NCI-H1694 (cell line): Measurements from ENCODE around the gene SPATA45.

Experiments used
- DNase-seq: peaks from one replicate; lab custom pipeline; 2025; lab: John Stamatoyannopoulos, UW

SPATA45 gene

DNA sequence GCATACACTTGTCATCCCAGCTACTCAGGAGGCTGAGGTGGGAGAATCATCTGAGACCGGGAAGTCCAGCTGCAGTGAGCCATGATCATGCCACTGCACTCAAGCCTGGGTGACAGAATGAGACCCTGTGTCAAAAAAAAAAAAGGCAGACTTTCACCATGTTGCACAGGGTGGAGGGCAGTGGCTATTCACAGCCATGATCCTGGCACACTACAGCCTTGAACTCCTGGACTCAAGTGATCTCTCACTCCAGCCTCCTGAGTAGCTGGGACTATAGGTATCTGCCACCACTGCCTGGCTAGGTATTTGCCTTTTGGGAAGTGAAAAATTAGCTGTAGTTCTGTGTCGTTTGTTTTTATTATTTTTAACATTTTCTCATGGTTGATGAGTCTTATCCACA lies 19.1 kb downstream of the SPATA45 start:
- DNase-seq, result no peak

DNA sequence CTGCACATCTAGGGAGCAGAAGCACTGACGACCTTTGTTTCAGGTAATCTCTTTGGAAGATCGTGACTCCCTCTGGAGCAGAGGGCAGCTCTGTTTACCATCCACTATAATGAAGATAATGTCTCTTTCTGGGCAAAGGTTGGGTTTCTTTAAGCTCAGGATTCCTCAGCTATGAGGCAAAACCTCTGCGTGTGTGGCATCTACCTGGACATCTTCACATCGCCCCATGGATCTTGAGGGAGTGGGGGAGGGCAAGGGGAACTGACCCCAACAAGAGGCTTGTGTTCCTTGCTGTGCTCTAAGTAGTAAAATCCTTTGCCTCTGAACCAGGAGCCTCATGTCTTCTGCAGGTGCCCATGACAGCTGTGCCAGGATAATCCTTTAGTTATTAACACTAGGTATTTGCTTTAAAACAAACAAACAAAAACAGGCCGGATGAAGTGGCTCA lies 19.6 kb downstream of the SPATA45 start:
- no peak for DNase-seq

DNA sequence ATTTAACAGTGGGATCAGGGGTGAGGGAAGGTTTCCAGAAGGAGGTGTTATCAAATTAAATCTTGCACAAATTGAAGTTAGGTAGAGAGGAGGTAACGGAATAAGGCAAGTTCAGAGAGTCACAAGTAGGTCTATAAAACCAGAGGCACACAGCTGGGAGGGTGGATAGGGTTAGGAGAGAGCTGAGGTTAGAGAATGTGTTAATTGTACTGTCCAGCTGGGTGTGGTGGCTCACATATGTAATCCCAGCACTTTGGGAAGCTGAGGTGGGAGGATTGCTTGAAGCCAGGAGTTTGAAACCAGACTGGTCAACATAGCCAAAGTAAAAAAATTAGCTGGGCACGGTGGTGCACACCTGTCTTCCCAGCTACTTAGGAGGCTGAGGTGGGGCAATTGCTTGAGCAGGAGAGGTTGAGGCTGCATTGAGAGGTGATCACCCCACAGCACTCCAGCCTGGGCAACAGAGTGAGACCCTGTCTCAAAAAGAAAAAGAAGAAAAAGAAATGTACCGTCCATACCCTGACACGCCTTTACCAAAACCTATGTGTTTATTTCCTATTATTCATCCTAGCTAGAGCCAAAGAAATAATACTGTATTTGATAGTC lies 20.2 kb downstream of the SPATA45 start:
- no peak for DNase-seq

DNA sequence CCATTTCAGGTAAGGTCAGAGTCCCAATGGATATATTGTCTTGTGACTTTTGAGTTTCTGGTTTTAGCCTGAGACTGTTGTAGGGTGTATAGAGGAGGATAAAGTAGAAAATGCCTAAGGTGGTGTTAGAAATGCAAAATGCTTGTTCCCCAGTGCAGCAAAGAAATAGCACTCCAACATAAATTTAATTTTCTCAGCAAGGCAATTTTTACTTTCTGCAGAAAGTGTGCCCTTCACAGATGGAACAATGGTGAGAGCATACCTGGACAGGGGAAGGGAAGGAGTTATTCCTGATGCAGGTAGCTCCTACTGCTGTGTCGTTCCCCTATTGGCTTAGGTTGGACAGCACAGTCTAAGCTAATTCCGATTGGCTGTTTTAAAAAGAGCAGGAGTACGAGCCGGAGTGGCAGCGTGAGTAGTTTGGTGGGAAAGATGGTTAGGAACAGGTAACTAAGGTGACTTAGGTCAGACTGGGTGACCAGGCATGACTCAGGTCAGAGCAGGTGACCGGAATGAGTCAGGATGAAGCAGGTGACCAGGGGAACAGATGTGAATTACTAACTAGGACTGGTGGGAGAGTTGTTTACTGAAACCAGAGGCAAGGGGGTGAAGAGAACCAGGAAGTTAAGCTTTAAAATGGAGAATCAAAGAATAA lies 21.5 kb downstream of the SPATA45 start:
- DNase-seq, result no peak

DNA sequence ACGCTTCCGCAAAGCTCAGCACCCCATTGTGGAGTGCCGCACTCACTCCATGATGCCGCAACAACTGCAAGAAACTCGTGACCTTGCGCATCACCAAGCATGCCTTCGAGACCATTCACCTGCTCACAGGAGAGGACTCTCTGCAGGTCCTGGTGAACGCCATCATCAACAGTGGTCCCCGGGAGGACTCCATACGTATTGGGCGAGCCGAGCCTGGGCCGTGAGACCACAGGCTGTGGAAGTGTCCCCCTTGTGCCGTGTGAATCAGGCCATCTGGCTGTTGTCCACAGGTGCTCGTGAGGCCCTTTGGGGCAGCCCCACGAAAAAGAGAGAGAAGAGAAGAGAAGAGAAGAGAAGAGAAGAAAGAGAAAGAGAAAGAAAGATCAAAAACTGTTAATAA lies 23.2 kb downstream of the SPATA45 start:
- no peak for DNase-seq

DNA sequence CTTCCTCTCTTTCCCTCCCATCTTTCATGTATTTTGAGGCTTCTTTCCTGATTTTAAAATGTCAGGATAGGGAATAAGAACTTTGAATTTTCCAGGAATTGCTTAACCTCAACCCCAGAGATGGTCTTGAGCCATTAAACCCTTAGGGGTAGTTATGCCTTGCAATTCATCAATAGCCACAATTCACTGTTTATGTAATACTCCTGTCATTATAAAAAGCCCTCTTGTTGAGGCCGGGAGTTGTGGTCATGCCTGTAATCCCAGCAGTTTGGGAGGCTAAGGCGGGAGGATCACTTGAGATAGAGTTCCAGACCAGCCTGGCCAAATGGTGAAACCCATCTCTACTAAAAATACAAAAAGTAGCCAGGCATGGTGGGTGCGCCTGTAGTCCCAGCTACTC lies 24.5 kb downstream of the SPATA45 start:
- DNase-seq, result no peak

DNA sequence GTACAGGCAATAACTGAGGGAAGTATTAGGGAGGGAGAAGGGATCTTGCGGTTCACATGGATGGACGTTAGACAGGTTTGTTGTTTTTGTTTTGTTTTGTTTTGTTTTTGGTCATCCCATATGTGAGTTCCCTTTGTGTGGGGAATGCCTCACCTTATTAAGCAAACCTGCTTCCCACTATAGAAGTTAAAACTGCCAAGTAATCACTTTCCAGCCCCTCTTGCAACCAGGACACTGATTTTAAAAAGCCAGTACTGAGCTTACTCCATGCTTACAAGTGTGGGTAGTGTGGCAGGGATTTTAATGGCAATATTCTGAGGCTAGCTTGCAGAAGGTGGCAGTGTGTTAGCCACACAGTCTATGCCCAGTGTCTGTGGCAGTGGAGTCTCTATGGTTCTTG lies 26.5 kb downstream of the SPATA45 start:
- DNase-seq, result no peak

DNA sequence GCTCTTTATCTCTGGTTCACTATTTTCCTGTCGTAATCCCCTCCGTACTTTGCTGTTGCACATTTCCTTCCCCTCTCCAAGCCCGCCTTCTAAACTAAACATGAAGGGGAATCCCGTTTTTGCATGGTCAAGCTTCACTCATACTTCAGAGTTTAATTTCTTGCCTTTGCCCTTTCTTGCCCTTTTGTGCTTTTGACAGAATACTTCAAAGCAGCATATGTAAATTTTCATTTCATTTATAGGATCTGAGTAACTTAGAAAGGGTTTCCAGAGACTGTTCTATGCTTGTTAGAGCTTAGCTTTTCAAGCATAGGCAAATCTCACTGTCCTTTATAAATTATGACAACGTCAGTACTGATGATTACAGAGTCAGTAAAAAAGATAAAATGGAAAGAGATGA lies 27.7 kb downstream of the SPATA45 start:
- DNase-seq, result no peak

DNA sequence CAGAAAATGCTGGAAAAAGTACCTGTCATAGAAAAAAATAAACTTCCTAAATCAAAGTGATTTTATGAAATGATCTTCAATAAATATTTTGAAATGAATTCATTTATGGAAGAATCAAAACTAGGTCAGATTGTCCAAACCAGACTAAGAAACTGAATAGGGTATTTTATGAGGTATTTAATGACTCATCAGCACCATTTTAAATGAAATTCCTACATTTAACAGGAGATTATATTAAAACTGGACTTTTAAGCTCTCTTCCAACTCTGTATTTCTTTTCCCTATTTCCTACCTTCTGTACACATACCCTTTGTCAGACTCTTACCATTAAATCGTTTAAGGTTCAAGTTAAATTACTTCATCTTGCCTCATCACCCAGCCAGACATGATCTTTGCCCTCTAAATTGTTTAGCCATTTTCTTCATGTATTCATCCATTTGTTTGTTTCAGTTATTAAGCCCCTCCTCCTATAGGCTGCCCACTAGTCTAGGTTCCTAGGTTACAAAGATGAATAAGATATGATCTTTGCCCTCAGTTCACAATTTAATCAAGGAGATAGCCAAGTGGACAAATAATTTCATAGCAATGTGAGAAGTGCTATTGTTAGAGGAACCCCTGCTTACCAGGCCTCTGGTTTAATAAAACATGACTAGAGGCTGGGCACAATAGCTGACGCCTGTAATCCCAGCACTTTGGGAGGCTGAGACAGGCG lies 30.7 kb downstream of the SPATA45 start:
- DNase-seq, result no peak

DNA sequence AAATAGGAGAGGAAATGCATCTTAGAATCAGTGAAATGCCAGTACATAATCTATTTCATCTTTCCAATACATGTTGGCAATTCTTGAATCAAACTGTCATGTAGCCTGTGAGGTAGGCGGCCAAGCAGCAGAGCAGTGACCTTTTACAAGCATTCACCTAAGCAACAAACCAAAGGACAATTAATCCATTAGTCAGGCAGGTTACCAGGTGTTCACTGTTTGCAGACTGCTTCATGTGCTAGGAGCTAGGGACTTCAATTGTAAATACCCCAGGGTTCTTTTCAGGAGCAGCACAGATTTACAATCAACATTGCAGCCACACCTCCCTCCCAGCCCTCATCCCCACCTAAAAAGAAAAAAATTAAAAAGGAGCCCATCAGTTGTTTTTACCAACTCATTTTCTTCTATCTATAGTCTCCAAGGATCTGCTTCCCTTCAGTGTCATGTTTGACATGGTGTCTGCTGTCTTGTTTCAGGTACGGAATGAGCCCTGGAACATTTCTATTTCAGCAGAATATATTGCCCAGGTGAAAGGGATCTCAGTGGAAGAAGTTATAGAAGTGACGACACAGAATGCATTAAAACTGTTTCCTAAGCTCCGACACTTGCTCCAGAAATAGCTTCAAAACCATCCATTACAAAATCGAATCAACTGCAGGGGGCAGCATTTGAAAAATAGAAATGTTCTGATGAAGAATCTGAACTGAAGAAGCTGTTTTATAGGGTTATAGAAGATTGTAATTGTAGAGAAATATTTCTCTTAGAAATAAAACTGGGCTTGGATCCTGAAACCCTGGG lies 32.7 kb downstream of the SPATA45 start:
- peak; percentile 46 for DNase-seq

DNA sequence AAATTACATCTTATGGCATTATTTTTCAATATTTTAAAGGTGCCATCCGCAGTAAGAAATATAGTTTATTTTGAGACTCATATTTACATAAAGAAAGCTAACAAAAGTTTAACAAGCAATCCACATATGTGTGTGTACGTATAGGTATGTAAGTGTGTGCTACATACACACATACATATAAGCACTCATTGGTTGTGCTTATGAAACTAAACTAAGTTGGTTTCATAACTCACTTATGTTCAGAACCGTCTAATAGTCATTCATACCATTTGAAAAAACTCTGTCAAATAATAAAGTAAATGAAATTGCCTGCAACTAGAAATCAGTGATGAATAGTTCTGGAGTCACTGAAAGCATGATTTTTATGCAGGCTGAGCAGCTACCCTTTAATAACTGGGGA lies 41.7 kb downstream of the SPATA45 start:
- no peak for DNase-seq

DNA sequence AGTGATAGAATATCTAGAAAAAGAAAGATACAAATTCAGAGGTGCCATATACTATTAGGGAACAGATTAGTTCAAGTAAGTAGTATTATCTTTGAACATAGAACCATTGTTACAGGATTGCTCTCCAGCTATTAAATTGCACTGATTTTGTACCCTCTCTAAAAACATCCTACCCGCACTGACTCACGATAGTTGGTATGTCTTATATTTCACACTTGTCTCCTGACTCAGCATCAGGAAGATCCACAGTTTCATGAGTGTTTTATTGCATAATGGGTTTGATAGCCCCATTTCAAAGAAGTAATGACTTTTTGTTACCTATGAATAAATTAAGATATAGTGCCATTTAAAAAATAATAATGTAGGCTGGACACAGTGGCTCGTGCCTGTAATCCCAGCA lies 49.8 kb downstream of the SPATA45 start:
- DNase-seq, result no peak

DNA sequence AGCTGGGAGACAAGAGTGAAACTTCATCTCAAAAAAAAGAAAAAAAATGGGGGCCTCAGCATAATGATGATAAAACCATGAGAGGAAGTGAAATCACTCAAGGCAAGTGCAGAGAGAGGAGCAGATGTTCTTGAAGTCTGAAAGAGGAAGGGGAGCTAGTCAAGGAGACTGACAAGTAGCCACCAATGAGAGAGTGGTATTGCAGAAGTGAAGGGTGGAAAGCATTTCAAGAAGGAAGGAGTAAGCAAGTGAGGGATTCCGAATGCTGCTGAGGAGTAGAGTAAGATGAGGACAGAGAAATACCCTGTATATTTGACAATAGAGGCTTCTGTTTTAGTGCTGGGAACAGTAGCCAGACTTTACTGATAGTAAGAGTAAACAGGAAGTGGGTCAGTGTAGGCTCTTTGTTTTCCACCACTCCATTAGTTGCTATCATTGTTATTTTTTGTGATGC lies 52.9 kb downstream of the SPATA45 start:
- DNase-seq, result no peak

DNA sequence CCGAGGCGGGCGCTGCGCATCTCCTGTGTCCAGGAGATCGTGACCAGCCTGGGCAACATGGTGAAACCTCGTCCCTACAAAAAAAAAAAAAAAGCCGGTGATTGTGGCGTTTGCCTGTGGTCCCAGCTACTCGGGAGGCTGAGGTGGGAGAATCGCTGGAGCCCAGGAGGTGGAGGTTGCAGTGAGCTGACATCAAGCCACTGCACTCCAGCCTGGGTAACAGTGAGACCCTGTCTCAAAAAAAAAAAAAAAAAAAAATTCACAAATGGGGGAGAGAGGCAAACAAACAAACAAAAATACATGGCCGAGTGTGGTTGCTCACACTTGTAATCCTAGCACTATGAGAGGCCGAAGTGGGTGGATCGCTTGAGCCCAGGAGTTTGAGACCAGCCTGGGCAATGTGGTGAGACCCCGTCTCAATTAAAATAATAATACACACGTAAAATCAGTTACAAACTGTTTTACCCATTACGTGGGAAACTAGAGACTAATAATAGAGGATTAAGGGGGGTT lies 55.0 kb downstream of the SPATA45 start:
- no peak for DNase-seq

DNA sequence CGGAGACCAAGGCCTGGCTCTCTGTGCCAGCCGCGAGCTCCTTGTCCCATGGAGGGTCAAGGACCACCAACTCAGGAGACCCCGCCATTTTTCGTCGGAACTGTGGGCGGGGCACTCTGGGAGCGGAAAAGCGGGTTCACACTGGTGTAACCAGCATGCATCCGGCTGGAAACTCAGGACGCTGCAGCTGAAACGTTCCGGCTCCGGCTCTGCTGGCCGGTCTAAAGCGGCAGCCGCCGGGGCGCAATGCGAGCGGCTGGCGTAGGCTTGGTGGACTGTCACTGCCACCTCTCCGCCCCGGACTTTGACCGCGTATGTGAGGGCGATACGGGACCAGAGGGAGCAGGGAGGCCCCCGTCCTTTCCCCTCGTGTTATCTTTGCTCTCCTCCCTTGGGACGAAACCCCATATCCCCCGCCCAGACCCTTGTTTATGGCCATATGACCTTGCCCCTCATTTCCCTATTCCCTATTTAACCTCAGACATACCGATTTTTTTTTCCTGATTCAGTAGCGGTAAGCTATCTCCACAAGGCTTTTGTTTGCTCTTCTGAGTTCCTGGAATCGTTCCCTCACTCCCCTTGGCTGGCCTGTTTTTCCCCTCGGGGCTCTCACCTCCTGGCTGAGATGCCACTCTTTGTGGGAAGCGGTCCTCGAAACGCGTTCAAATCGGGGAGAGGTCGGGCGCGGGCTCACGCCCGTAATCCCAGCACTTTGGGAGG lies 55.6 kb downstream of the SPATA45 start, which contains the start of the genes NSL1 and TATDN3:
Gene NSL1 (minus strand): TSS at position 102 of the 720 bp plus-strand sequence. CDS start 14 bp downstream, at position 88.
Gene TATDN3 (plus strand): TSS at position 219 of the 720 bp plus-strand sequence. CDS start 28 bp downstream, at position 247.
- DNase-seq, result peak; percentile 93

DNA sequence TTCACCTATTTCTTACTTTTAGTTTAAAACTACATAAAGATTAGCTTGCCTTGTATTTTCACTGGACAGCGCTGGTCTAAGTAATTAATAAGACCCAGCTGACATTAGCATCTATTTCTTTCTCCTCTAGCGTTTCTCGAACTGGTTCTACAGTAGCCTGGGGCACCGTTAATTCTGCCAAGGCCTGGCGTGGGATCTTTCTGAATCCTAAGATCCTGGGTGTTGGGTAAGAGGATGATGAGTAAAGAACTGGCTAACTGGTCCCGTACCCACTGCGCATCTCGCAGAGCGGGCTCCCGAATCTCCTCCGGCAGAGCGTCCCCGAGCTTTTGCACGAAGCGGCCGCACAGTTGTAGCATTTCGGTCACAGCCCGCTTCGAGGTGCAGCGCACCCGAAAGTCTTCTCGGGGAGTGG lies 56.2 kb downstream of the SPATA45 start:
- no peak for DNase-seq

DNA sequence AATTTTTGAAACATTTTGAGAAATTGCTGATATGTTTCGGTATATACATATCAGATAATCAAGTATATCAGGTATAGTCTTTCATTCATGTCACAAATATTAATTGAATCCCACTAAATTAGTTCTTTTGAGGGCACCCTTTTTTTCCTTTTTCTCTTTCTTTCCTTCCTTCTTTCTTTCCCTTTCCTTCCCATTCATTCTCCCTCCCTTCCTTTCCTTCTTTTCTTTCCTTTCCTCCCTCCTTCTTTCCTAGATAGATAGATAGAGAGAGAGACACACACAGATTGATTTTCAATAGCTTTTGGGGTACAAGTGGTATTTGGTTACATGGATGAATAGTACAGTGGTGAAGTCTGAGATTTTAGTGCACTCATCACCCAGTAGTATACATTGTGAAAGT lies 61.6 kb downstream of the SPATA45 start:
- DNase-seq, result no peak

DNA sequence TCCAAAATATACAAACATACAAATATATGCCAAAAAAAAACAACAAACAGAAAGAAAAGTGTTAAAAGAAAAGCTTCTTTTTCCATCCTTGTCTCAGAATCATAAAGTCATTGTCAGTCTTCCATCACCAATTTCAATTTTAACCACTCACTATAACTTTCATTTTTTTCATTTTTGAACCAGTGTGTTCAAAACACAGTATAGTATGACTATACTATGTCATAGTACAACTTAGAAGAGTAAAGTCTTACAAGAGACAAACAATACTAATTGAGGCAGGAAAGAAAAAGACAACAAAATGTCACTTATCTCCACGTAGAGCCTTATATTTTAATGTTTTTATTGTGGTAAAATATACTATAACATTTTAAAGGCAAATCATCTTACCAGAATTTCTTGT lies 63.5 kb downstream of the SPATA45 start:
- no peak for DNase-seq

DNA sequence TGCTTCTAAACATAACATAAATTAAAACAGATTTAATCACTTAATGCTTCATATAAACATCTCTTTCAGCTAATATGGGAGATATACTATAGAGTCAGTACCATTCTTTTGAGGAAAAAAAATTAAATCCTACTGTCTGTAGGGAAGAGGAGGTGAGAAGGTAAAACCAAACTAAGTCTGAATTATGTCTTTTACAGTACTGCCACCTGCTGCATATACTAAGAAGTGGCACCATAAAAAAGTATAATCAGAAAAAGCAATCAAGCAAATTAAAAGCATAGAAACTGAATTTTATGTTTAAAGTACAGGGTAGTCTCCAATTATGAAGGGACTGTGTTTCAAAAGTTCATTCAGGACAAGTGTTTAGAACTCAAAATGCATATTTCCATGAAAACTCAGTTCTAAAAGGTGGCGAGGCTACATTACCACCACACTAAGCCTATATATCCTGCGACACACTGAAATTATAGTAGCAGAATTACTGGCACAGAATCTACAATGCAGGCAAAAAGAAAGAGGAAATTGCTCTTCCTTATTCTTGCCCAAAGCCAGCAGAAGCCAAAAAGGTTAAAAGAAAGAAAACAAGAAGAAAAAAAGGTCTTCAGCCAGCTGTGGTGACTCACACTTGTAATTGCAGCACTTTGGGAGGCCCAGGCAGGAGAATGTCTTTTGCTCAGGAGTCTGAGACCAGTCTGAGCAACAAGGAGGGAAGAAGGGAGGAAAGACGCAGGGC lies 64.9 kb downstream of the SPATA45 start:
- DNase-seq, result peak; percentile 51

DNA sequence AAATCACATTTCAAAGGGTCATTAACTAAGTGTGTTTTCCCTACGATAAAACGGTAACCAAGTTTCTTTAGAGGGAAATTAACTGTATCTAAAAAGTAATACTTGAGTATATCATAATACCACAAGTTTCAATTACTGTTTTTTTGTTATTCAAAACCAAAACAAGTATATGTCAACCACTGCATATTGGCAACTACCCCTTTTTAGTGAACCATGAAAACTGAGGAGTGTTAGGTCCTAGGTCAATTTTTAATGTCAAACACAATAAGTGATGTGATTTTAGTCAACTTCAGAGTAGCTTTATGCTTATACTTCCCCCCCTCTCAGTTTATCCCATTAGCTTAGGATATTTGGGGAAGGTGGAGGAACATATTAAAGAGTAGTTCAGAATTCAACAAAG lies 66.2 kb downstream of the SPATA45 start:
- no peak for DNase-seq

DNA sequence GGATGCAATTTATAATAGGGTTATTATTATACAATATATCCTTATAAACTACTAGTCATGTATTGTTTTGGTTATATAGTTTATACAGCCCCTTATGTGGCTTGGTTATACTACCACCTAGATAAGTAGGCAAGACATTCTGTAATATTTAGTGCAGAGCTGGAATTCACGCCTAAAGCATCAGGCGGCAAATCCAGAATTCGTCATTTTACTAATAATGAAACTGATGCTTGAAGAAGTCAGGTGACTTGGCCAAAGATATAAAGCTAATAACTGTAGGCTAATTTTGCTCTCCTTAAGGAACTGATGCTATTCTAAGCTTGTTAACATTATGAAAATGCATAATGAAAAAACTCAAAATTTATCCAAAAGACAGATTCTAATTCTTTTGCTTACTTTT lies 66.7 kb downstream of the SPATA45 start:
- no peak for DNase-seq
